ENCODE data around the gene MBD6. TPM values are rescaled to one million over a fixed set of nuclear protein-coding genes. Genes with fewer than 3 reads are reported as not detected.

MBD6 gene
- total RNA-seq, 4 donors from 2014 or later, result 23.0 to 49.2 (median 40.9) TPM

GRCh38 chr12:57479043-57479375, 43.6 kb upstream of the MBD6 start:
- no peaks in the 10 kb centered on the region for H3K9me3 ChIP-seq
- H3K4me3 ChIP-seq, result peak overlapping the region in 1 of 4 donors; percentile 44
- DNase-seq (ENCODE audit: low spot score in 2 of 2), result no peak
- H3K27ac ChIP-seq, result peak overlapping the region in 2 of 4 donors; percentile 63 to 85
- H3K27me3 ChIP-seq, result peaks cover 3 to 45% of the 10 kb centered on the region in 2 donors
- peaks cover 0 to 17% (median 14%) of the 10 kb centered on the region in 4 donors for H3K4me1 ChIP-seq
- H3K36me3 ChIP-seq, result no peaks in the 10 kb centered on the region
- TF ChIP-seq CTCF (IDR thresholded peaks at IDR 0.05), result no peak
- 80 to 85% methylated on average over 10 of the region's 10 CpGs for WGBS, 2 donors

- Histone ChIP-seq H3K4me1 (peaks cover 0 to 17% (median 14%) of the 10 kb centered on the region in 4 donors), H3K4me3 (peak within 1 kb of the TSS in 1 of 4 donors; percentile 44), H3K9me3 (no peaks in the 10 kb centered on the region), H3K36me3 (no peaks in the 10 kb centered on the region), H3K27ac (peak within 1 kb of the TSS in 3 of 4 donors; percentile 50 to 85 (median 63)), H3K27me3 (peaks cover 3 to 40% of the 10 kb centered on the region in 2 donors)
- WGBS, 2 donors, result 68 to 73% methylated on average over 6 of the region's 6 CpGs
- TF ChIP-seq EP300 (IDR thresholded peaks at IDR 0.05) (no peak), CTCF (IDR thresholded peaks at IDR 0.05) (no peak), POLR2A (IDR thresholded peaks at IDR 0.05) (no peak)
- DNase-seq (ENCODE audit: low spot score in 2 of 2), result no peak
Observed at GRCh38 chr12:57479376-57480115, 43.1 kb upstream of the MBD6 start, which contains the start of gene ARHGAP9. ARHGAP9 (minus strand) TSS chr12:57479866; CDS start chr12:57479406, 460 bp downstream.

- Histone ChIP-seq H3K36me3 (no peaks in the 10 kb centered on the region), H3K9me3 (no peaks in the 10 kb centered on the region), H3K4me3 (no peak overlapping the region), H3K27ac (no peak overlapping the region), H3K27me3 (peaks cover 0 to 19% of the 10 kb centered on the region in 2 donors), H3K4me1 (peaks cover 0 to 3% (median 0%) of the 10 kb centered on the region in 4 donors)
- TF ChIP-seq POLR2A (IDR thresholded peaks at IDR 0.05), result no peak
- TF ChIP-seq CTCF (IDR thresholded peaks at IDR 0.05), result no peak
- no peak for TF ChIP-seq EP300 (IDR thresholded peaks at IDR 0.05)
- no peak for DNase-seq (ENCODE audit: low spot score in 2 of 2)
- 67 to 69% methylated on average over 1 of the region's 1 CpG for WGBS, 2 donors
Observed at GRCh38 chr12:57481671-57482070, 41.0 kb upstream of the MBD6 start.

GRCh38 chr12:57483466-57483865, 39.2 kb upstream of the MBD6 start:
- no peak for DNase-seq (ENCODE audit: low spot score in 2 of 2)
- TF ChIP-seq EP300 (IDR thresholded peaks at IDR 0.05) (no peak), POLR2A (IDR thresholded peaks at IDR 0.05) (no peak), CTCF (IDR thresholded peaks at IDR 0.05) (no peak)
- H3K36me3 ChIP-seq, result no peaks in the 10 kb centered on the region
- H3K4me3 ChIP-seq, result no peak overlapping the region
- H3K9me3 ChIP-seq, result no peaks in the 10 kb centered on the region
- WGBS, 2 donors, result 51 to 55% methylated on average over 5 of the region's 5 CpGs
- no peak overlapping the region for H3K27ac ChIP-seq
- H3K4me1 ChIP-seq, result peaks cover 0 to 5% (median 5%) of the 10 kb centered on the region in 4 donors
- H3K27me3 ChIP-seq, result peaks cover 0 to under 1% of the 10 kb centered on the region in 2 donors

- no peak for TF ChIP-seq CTCF (IDR thresholded peaks at IDR 0.05)
- TF ChIP-seq POLR2A (IDR thresholded peaks at IDR 0.05), result no peak
- TF ChIP-seq EP300 (IDR thresholded peaks at IDR 0.05), result no peak
- H3K4me1 ChIP-seq, result peaks cover 0 to 19% (median 12%) of the 10 kb centered on the region in 4 donors
Observed at GRCh38 chr12:57485695-57486094, 36.9 kb upstream of the MBD6 start.

More at GRCh38 chr12:57485695-57486094, 36.9 kb upstream of the MBD6 start:
- no peaks in the 10 kb centered on the region for H3K9me3 ChIP-seq
- no peak for DNase-seq (ENCODE audit: low spot score in 2 of 2)
- no peak overlapping the region for H3K27ac ChIP-seq
- no peaks in the 10 kb centered on the region for H3K27me3 ChIP-seq
- peaks cover 3 to 11% (median 6%) of the 10 kb centered on the region in 3 donors for H3K36me3 ChIP-seq
- H3K4me3 ChIP-seq, result no peak overlapping the region
